IPS-15b (cell line): ENCODE data around the gene HEBP2.
"Not testable (repeated sequence)": the region's sequence is repeated elsewhere in the genome, so short reads cannot be mapped to it uniquely, and the experiment has no call there.

Experiments
- H3K27me3 ChIP-seq: one replicate; pipeline ENCODE4 v1.6.1; 2013; ENCODE audit warnings: low read length; ENCODE audit not compliant: control insufficient read depth, insufficient read depth
- H3K36me3 ChIP-seq: one replicate; pipeline ENCODE4 v1.6.1; 2013; ENCODE audit warnings: low read length; ENCODE audit not compliant: control insufficient read depth, insufficient read depth
- H3K4me1 ChIP-seq: one replicate; pipeline ENCODE4 v1.6.1; 2013; ENCODE audit warnings: mild to moderate bottlenecking, low read length; ENCODE audit not compliant: control insufficient read depth, insufficient read depth
- H3K4me3 ChIP-seq: one replicate; pipeline ENCODE4 v1.5.1; 2013; ENCODE audit warnings: low read depth, low read length
- H3K9ac ChIP-seq: one replicate; pipeline ENCODE4 v1.6.1; 2013; ENCODE audit warnings: low read depth, mild to moderate bottlenecking, low read length
- H3K9me3 ChIP-seq: one replicate; pipeline ENCODE4 v1.6.1; 2013; ENCODE audit warnings: mild to moderate bottlenecking, low read length; ENCODE audit not compliant: control insufficient read depth, insufficient read depth

The HEBP2 gene

DNA sequence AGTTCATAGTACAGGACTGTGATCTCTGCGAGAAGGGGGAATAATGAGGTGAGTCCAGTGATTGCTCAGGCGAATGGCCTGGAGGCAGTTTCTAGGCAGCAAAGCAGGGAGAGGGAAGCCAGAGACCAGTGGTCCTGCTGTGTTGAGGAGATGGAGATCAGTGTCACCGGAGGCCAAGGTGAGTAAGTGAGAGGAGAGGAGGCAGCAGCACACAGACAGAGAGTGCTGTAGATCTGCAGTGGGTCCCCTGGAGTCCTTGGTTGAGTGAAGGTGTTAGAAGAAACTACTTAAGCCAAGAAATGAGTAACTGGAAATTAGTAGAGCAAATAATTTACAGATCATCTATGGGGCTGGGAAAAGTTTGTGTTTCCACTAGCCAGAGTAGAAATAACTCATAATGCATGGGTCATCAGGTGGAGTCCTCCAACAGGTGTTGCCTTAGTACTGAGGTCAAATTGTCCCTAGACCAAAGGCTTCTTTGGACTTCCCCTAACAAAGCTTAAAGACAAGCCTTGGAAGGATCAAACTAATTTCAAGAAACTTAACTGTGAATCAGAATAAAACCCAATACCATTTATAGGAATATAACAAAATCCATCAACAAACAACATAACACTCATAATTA lies 13.6 kb downstream of the HEBP2 start:
- no peaks in the 10 kb centered on the region for H3K4me1 ChIP-seq
- H3K9me3 ChIP-seq: no peaks in the 10 kb centered on the region
- H3K27me3 ChIP-seq: no peaks in the 10 kb centered on the region
- H3K4me3 ChIP-seq: no peak overlapping the region
- H3K36me3 ChIP-seq: peaks cover 6% of the 10 kb centered on the region
- H3K9ac ChIP-seq: no peak overlapping the region

DNA sequence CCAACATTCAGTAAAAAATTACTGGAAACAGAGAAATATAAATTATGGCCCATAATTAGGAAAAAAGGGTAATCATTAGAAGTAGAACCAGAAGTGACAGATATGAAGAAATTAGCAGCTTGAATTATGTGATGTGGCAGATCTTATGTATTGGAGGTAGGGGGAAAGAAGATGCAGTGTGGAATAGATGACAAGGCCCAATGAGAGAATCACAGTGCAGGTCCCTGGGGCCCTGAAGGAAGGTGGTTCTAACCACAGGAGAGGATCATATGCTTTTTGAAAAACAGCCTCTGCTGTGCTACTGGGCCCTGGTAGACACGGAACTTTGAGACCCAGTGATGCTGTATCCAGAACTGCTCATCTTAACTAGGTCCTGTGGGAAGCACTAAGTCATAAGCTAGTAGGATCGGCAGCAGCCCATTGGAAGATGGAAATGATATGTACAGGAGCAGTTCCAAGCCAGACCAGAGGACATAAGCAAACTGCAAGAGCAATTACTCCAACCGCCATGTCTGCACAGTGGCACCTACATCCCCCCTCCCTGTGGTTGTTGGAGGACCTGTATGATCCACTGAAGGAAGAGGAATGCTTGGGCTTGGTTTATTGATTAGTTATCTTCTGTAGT lies 14.2 kb downstream of the HEBP2 start:
- H3K9ac ChIP-seq: no peak overlapping the region
- no peaks in the 10 kb centered on the region for H3K27me3 ChIP-seq
- no peaks in the 10 kb centered on the region for H3K4me1 ChIP-seq
- H3K9me3 ChIP-seq: no peaks in the 10 kb centered on the region
- no peak overlapping the region for H3K4me3 ChIP-seq
- H3K36me3 ChIP-seq: peaks cover 6% of the 10 kb centered on the region

DNA sequence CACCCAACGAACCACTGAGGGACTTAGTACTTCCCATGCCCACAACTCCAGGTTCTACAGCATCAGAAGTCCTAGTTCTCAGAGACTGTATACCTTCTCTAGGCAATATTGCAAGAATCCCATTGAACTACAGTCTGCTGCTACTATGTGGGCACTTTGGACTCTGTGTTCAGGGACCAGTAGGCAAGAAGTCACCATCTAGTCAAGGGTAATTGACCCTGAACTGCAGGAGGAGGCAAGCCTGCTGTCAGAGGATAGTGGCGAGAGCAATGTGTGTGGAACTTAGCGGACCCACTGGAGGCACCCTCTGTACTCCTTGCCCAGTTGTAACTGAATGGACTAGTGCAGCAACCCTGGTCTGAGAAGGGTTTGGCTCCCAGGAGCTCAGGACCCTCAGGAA lies 15.7 kb downstream of the HEBP2 start:
- H3K27me3 ChIP-seq: no peaks in the 10 kb centered on the region
- peaks cover 6% of the 10 kb centered on the region for H3K36me3 ChIP-seq
- H3K4me1 ChIP-seq: no peaks in the 10 kb centered on the region
- no peak overlapping the region for H3K9ac ChIP-seq
- H3K4me3 ChIP-seq: no peak overlapping the region
- no peaks in the 10 kb centered on the region for H3K9me3 ChIP-seq

DNA sequence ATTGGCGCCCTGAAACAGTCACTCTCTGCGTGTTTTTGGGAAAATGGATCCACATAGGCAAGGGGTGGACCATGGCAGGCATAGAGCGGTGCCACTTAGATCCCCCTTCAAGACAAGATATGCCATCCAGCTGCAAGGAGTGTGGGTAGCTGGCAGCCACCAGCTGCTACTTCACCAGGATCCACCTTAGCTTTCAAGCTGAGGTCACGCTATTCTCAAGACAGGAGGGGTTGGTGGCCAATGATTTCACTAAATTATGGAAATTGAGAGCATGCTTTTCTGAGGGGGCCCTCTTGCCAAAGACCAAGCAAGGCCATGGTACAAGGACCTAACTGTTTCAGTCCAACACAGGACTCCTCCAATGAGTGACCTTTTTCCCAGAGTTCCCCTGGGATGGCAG lies 16.3 kb downstream of the HEBP2 start:
- Histone ChIP-seq H3K36me3 (peaks cover 6% of the 10 kb centered on the region), H3K27me3 (no peaks in the 10 kb centered on the region), H3K9me3 (no peaks in the 10 kb centered on the region), H3K4me3 (no peak overlapping the region), H3K4me1 (no peaks in the 10 kb centered on the region), H3K9ac (no peak overlapping the region)

DNA sequence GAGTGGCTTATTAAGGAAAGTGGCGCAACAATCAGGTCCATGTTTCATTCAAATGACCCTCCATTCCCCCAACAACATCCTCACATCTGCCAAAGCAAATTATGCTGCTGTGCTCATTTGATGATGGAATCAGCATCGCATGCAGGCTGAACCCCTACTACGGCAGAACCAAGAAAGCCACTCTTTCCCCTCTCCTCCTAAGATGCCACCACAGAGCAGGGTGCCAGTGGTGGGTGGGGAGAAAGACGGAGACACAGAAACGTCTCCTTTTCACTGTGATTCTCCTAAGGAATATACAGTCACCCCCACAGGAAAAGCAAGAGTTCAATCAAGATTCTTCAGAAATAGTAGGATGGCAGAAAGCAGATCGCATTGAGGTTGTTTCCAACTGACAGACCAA lies 17.1 kb downstream of the HEBP2 start:
- H3K9me3 ChIP-seq: no peaks in the 10 kb centered on the region
- H3K9ac ChIP-seq: no peak overlapping the region
- H3K4me1 ChIP-seq: no peaks in the 10 kb centered on the region
- H3K4me3 ChIP-seq: no peak overlapping the region
- peaks cover 6% of the 10 kb centered on the region for H3K36me3 ChIP-seq
- no peaks in the 10 kb centered on the region for H3K27me3 ChIP-seq

DNA sequence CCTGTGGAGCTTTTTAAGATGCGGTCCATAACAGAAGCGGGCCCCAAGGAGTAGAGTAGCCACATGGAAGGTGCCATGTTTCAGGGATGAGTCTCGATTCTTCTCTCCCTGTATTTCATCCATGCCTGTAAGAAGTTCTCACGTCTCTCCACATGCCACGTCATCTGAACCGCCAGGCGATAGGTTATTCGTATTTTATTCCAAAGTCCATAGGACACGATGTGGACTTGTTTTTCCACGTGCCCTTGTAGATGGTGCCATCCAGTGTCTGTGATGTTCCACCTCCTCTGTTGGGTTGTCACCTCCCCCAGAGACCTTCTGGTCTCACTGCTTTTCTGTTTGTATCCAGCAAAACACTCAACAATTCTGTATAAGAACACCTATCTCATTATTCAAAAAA lies 17.6 kb downstream of the HEBP2 start:
- Histone ChIP-seq H3K4me3 (no peak overlapping the region), H3K9me3 (no peaks in the 10 kb centered on the region), H3K36me3 (peaks cover 6% of the 10 kb centered on the region), H3K9ac (no peak overlapping the region), H3K27me3 (no peaks in the 10 kb centered on the region), H3K4me1 (no peaks in the 10 kb centered on the region)

DNA sequence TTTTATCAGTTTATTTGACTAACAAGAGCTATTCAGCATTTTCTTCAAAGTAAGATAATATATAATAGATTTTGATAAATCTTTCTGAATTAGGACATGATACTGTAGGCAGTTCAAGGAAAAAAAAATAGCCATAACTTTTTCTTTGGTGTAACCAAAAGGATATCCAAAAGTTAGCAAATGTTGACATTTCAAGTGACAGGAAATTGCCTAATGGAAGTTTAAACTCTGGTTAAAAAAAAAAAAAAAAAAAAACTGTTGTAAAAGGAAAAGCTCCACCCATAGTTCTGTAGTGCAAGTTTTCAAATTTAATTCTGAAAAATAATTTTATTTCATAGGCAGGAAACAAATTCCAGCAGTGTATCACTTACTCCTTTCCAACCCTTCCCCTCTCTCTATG lies 18.8 kb downstream of the HEBP2 start:
- Histone ChIP-seq H3K4me1 (no peaks in the 10 kb centered on the region), H3K27me3 (no peaks in the 10 kb centered on the region), H3K9me3 (no peaks in the 10 kb centered on the region), H3K4me3 (no peak overlapping the region), H3K9ac (no peak overlapping the region), H3K36me3 (peaks cover 6% of the 10 kb centered on the region)

DNA sequence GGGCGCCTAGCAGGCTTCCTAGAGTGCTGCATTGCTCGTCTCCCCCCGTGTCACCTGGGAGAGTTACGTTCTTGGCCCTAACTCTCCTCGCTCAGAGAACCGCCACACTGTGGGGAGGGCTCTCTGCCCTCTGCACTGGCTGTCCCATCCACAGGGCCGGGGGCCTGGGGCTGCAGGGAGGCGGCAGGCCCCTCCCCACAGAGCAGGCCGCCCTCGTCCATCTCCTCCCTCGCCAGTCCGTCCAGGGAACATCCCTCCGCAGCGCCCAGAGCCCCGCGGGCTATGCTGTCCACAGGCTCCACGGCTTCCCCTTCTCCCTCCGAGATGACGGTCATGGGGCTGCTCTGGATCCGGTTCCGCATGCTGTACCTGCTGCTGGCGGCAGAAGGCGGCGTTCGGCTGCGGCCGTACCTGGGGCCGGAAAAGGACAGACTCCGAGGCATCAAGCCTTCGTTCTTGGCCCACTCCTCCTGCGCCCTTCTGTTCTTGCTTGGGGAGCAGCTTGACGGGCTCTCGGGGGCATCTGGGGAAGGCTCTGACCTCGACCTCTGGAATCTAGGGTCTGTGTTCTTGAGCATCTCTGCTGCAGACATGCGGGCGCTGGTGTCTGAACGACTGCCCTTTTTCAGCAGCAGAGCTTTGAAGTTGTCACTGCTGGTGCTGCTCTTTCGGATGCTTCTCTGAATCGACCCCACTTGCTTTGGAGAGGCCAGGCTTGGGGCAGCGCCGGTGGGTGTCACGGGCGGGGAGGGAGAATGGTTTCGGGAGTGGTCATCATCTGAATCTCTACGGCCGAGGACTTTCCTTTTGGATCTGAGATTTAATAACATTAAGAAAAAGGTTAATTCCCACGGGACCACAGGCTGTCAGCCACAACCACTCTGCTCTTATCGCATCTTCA lies 20.2 kb downstream of the HEBP2 start:
- Histone ChIP-seq H3K36me3 (peaks cover 6% of the 10 kb centered on the region), H3K27me3 (no peaks in the 10 kb centered on the region), H3K4me1 (no peaks in the 10 kb centered on the region), H3K9ac (no peak overlapping the region), H3K9me3 (no peaks in the 10 kb centered on the region), H3K4me3 (no peak overlapping the region)

DNA sequence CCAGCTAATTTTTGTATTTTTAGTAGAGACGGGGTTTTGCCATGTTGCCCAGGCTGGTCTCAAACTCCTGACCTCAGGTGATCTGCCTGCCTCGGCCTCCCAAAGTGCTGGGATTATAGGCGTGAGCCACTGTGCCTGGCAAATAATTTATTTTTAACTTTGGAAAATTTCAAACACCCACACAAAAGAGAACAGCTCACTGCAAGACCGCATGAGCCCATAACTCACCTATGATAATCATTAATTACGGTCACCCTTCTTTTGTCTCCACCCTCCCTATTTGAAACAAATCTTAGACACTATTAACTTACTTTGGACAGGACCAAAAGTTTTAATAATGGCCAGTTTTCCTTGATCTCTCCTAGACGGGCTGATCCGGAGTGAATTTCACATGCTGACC lies 21.2 kb downstream of the HEBP2 start:
- not testable (repeated sequence) for H3K4me1 ChIP-seq, H3K9ac ChIP-seq, H3K4me3 ChIP-seq, H3K36me3 ChIP-seq, H3K9me3 ChIP-seq, H3K27me3 ChIP-seq

DNA sequence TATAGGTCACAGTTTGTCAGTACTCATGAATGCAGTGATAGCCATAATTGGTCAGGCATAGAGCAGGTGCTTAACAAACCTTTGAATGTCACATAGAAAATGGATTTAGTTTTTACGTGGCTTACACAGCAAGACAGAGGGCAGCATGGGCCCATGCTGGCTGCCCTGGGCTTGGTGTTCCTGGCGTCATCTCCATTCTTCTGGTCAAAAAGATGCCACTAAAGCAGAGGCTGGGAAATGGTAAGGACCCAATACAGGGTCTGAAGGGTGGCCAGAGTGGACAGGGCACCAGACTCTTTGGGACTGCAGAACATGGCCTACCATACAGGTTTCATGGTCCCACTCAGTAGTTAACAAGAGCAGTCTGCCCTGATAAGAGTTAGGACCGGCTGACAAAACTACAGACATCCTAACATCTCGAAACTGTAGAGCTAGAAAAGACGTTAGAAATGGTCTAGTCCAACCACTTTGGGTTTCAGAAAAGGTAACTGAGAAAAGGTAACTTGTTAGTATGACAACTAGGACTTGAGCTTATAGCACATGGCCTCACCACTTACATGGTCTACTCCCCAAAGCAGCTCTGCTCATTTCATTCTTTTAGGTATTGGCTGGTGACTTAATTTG lies 22.6 kb downstream of the HEBP2 start:
- Histone ChIP-seq H3K4me1 (no peaks in the 10 kb centered on the region), H3K9me3 (no peaks in the 10 kb centered on the region), H3K4me3 (no peak overlapping the region), H3K36me3 (peaks cover 6% of the 10 kb centered on the region), H3K9ac (no peak overlapping the region), H3K27me3 (no peaks in the 10 kb centered on the region)

DNA sequence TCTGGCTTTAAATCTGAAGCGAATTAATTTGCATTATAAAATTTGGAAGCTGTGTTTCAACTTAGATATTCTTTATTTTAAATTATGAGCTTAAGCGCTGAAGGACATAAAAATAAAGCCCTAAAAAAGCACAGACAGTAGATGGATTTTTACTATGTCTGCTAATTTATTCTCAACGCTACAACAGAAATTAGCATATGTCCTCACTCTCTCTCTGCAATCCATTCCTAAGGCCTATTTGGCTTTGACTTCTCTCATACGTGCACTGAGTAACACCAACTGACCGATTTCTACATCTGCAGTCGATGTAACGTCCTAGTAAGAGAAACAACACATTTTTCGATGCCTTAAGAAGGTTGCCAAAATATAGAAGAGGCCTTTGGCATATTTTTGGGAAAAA lies 23.7 kb downstream of the HEBP2 start:
- Histone ChIP-seq H3K36me3 (peaks cover 8% of the 10 kb centered on the region), H3K27me3 (no peaks in the 10 kb centered on the region), H3K4me1 (no peaks in the 10 kb centered on the region), H3K4me3 (no peak overlapping the region), H3K9me3 (no peaks in the 10 kb centered on the region), H3K9ac (no peak overlapping the region)
